Smooth muscle cell (in vitro differentiated cells): Measurements from ENCODE around the gene ACP5. TPM values are rescaled to one million over a fixed set of nuclear protein-coding genes. Genes with fewer than 3 reads are reported as not detected.

Experiments used
- DNase-seq: peaks from one replicate; lab custom pipeline; 2025; ENCODE audit not compliant: unreplicated experiment; lab: John Stamatoyannopoulos, UW
- H2AFZ ChIP-seq: fragments of 200-600 bp; sonication (generic); 2 replicates; pipeline ENCODE4 v1.6.0; 2016; ENCODE audit warnings: antibody characterized with exemption, low read depth, mild to moderate bottlenecking
- H3F3A ChIP-seq: fragments of 200-600 bp; sonication (generic); 2 replicates; pipeline ENCODE4 v1.6.0; 2017; ENCODE audit warnings: antibody characterized with exemption, low read depth
- H3K27ac ChIP-seq: fragments of 200-600 bp; sonication (generic); 2 replicates; pipeline ENCODE4 v1.5.1; 2016; ENCODE audit warnings: low read depth, mild to moderate bottlenecking
- H3K27me3 ChIP-seq: fragments of 200-600 bp; sonication (generic); 2 replicates; pipeline ENCODE4 v1.6.1; 2016; ENCODE audit warnings: low read depth, mild to moderate bottlenecking
- H3K36me3 ChIP-seq: fragments of 200-600 bp; sonication (generic); 2 replicates; pipeline ENCODE4 v1.5.1; 2016; ENCODE audit warnings: low read depth
- H3K4me1 ChIP-seq: fragments of 200-600 bp; sonication (generic); 2 replicates; pipeline ENCODE4 v1.5.1; 2016; ENCODE audit warnings: low read depth
- H3K4me2 ChIP-seq: fragments of 200-600 bp; sonication (generic); 2 replicates; pipeline ENCODE4 v1.6.0; 2016; ENCODE audit warnings: mild to moderate bottlenecking
- H3K4me3 ChIP-seq: fragments of 200-600 bp; sonication (generic); 2 replicates; pipeline ENCODE4 v1.5.1; 2016; ENCODE audit warnings: mild to moderate bottlenecking
- H3K79me2 ChIP-seq: fragments of 200-600 bp; sonication (generic); 2 replicates; pipeline ENCODE4 v1.6.0; 2016; ENCODE audit warnings: low read depth, mild to moderate bottlenecking
- H3K9ac ChIP-seq: fragments of 200-600 bp; sonication (generic); 2 replicates; pipeline ENCODE4 v1.6.0; 2016; ENCODE audit warnings: low read depth
- H3K9me3 ChIP-seq: fragments of 200-600 bp; sonication (generic); replicated peaks from 2 replicates; pipeline ENCODE4 v1.5.1; 2016; ENCODE audit warnings: low read depth
- H4K20me1 ChIP-seq: fragments of 200-600 bp; sonication (generic); 2 replicates; pipeline ENCODE4 v1.6.0; 2016; ENCODE audit warnings: low read depth
- WGBS: methylation state at CpG from one replicate; pipeline ENCODE4 v1.1.7; 2016; ENCODE audit warnings: low lambda C conversion rate; 5-methylcytosine and 5-hydroxymethylcytosine counted together
- polyA plus RNA-seq: library from polyadenylated mRNA; unstranded; fragments of >200 nt; fragmentation: Nextera tagmentation; extraction: Ambion mirVana; gene quantifications from 2 replicates; pipeline ENCODE4 v1.2.1, GENCODE V29; 2016
- total RNA-seq: library from RNA; depleted of rRNA; stranded (reverse); fragments of >200 nt; gene quantifications from 2 replicates; pipeline ENCODE4 v1.2.3, GENCODE V29; 2014
- TF ChIP-seq, protein P1 (sequence below): fragments of 200-600 bp; sonication (generic); IDR thresholded peaks from 2 replicates; pipeline ENCODE4 v1.5.1; 2017; ENCODE audit warnings: borderline replicate concordance, mild to moderate bottlenecking, antibody characterized with exemption; ENCODE audit not compliant: insufficient read depth, poor library complexity, severe bottlenecking

ACP5 gene
- total and polyA plus RNA-seq, 2 experiments from 2014 or later: 1.9 TPM

DNA sequence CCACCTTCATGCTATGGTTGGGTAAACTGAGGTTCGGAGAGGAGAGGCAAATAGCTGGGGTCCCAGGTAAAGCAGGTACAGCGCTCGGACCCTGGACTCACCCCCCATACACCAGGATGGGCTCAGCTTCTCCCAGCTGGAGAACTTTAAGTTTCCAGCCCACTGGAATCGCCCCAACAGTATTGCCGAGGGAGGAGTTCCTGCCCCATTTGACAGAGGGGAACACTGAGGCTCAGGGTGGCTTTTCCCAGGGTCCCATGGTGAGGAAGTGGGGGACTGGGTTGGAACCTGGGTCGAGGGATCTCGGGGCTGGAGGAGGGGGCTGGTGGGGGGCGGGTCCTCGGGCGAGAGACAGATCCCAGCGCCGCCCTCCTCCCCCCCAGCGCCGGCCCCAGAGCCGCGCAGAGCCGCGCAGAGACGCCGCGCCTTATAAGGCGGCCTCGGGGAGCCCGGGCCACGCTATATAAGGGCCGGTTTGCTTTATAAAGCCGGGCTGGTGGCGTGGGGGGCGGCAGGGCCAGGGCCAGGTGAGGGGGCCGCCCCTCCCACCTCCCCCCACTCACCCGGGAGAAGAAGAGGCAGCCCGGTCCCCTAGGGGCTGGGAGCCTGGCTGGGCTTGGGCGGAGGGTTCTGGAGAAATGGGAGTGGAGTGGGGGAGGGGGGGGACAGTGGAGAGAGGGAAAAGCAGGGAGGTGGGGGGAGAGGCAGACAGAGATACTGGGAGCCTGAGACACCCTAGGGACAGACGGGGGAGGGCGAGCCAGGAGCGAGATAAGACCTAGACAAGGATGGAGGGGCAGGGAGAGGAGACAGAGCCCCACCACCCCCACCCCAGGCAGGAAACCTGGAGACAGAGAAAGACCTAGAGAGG, 37.7 kb downstream of the ACP5 start:
- TF ChIP-seq, protein P1, sequence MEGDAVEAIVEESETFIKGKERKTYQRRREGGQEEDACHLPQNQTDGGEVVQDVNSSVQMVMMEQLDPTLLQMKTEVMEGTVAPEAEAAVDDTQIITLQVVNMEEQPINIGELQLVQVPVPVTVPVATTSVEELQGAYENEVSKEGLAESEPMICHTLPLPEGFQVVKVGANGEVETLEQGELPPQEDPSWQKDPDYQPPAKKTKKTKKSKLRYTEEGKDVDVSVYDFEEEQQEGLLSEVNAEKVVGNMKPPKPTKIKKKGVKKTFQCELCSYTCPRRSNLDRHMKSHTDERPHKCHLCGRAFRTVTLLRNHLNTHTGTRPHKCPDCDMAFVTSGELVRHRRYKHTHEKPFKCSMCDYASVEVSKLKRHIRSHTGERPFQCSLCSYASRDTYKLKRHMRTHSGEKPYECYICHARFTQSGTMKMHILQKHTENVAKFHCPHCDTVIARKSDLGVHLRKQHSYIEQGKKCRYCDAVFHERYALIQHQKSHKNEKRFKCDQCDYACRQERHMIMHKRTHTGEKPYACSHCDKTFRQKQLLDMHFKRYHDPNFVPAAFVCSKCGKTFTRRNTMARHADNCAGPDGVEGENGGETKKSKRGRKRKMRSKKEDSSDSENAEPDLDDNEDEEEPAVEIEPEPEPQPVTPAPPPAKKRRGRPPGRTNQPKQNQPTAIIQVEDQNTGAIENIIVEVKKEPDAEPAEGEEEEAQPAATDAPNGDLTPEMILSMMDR: no peak
- no peak overlapping the region for H2AFZ ChIP-seq

GRCh38 chr19:11538232-11539036, 39.0 kb downstream of the ACP5 start, which contains the start of gene CNN1:
Gene CNN1, plus strand, starts transcription at chr19:11538851. Its CDS starts 77 bp downstream, at chr19:11538928.
- H3K9ac ChIP-seq: peak within 1 kb of the TSS; percentile 68

More for the DNA sequence above, 37.7 kb downstream of the ACP5 start:
- 50% methylated on average over 6 of the region's 36 CpGs for WGBS
- no peaks in the 10 kb centered on the region for H3K79me2 ChIP-seq
- H3K9me3 ChIP-seq: no peaks in the 10 kb centered on the region
- peak overlapping the region; percentile 81 for H3K27ac ChIP-seq
- H3K4me2 ChIP-seq: peak overlapping the region; percentile 93
- peaks cover 15% of the 10 kb centered on the region for H3K4me1 ChIP-seq
- H3K4me3 ChIP-seq: peak overlapping the region; percentile 54
- H3K36me3 ChIP-seq: no peaks in the 10 kb centered on the region
- no peaks in the 10 kb centered on the region for H3K27me3 ChIP-seq
- DNase-seq: no peak
- H4K20me1 ChIP-seq: no peaks in the 10 kb centered on the region
- H3F3A ChIP-seq: peaks cover 38% of the 10 kb centered on the region
- peak overlapping the region; percentile 68 for H3K9ac ChIP-seq

DNA sequence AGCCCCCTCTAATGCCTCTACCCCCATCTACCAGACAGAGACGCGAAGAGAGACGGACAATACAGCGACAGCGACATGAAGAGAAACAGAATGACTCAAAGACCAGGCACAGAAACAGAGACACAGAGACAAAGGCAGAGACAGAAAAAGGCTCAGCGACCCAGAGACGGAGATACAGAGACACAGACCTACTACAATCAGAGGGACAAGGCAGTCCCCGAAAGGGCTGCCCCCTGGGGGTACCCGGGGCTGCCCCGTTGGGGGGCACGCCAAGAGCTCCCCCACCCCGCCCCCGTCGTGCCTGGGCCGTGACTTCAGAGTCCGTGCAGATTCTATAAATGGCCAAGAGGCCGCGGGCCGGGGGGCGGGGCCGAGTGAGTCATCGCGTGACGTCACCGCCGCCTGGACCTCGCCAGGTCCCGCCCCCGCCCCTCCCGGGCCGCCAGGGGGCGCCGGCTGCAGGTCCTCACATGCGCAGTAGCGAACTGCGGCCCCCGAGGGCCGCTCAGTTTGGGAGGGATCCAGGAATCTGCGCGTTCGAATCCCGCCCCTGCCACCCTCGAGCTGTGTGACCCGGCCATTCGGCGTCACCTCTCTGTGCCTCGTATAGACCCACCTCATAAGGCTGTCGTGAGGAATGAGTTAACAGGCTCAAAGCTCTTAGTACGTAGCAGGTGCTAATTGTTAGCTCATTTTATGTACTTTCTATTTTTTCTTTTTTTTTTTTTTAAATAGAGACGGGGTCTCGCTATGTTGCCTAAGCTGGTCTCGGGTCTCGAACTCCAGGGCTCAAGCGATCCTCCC, 41.5 kb downstream of the ACP5 start:
- no peaks in the 10 kb centered on the region for H3K79me2 ChIP-seq
- DNase-seq: peak; percentile 88
- no peaks in the 10 kb centered on the region for H4K20me1 ChIP-seq
- peak overlapping the region; percentile 87 for H3K27ac ChIP-seq
- TF ChIP-seq, protein P1: peak; percentile 94
- peak overlapping the region; percentile 88 for H3K4me2 ChIP-seq
- peaks cover 36% of the 10 kb centered on the region for H3F3A ChIP-seq
- H3K9me3 ChIP-seq: no peaks in the 10 kb centered on the region
- no peak overlapping the region for H2AFZ ChIP-seq
- no peaks in the 10 kb centered on the region for H3K27me3 ChIP-seq
- no peaks in the 10 kb centered on the region for H3K36me3 ChIP-seq
- 14% methylated on average over 47 of the region's 54 CpGs for WGBS
- peak overlapping the region; percentile 94 for H3K9ac ChIP-seq
- peaks cover 17% of the 10 kb centered on the region for H3K4me1 ChIP-seq
- peak overlapping the region; percentile 41 for H3K4me3 ChIP-seq

More at GRCh38 chr19:11538232-11539036, 39.0 kb downstream of the ACP5 start, which contains the start of gene CNN1:
- TF ChIP-seq, protein P1: no peak
- WGBS: 21% methylated on average over 21 of the region's 21 CpGs
- Histone ChIP-seq H3K79me2 (no peaks in the 10 kb centered on the region), H3K9me3 (no peaks in the 10 kb centered on the region), H3K4me1 (peaks cover 15% of the 10 kb centered on the region), H3K27ac (peak within 1 kb of the TSS; percentile 81), H3K27me3 (no peaks in the 10 kb centered on the region), H3F3A (peaks cover 41% of the 10 kb centered on the region), H3K4me2 (peak within 1 kb of the TSS; percentile 93), H4K20me1 (no peaks in the 10 kb centered on the region), H3K36me3 (no peaks in the 10 kb centered on the region), H3K4me3 (peak within 1 kb of the TSS; percentile 54), H2AFZ (no peak within 1 kb of the TSS)
- DNase-seq: peak; percentile 38
